Fibroblast of lung (primary cell): ENCODE results near the gene PNPLA7. TPM values are rescaled to one million over a fixed set of nuclear protein-coding genes. Genes with fewer than 3 reads are reported as not detected.
"Not testable (repeated sequence)": the region's sequence is repeated elsewhere in the genome, so short reads cannot be mapped to it uniquely, and the experiment has no call there.

Source experiments
- DNase-seq, 2 donors: peaks; one replicate each; pipeline versions ENCODE4 v3.0.0 to v3.0.0-alpha.2; 2010; ENCODE audit warnings: low read depth in 2 of 2
- H2AFZ ChIP-seq: 2 replicates; pipeline ENCODE4 v1.5.1; 2012; ENCODE audit warnings: low read length, control low read depth, inconsistent platforms
- H3K27ac ChIP-seq: 2 replicates; pipeline ENCODE4 v1.5.1; 2011; ENCODE audit warnings: low read length, control low read depth; ENCODE audit not compliant: insufficient read depth
- H3K27me3 ChIP-seq: 2 replicates; pipeline ENCODE4 v1.5.1; 2011; ENCODE audit warnings: mild to moderate bottlenecking, low read length; ENCODE audit not compliant: control insufficient read depth, insufficient read depth
- H3K36me3 ChIP-seq: 2 replicates; pipeline ENCODE4 v1.5.1; 2011; ENCODE audit warnings: low read length; ENCODE audit not compliant: control insufficient read depth, insufficient read depth
- H3K4me1 ChIP-seq: 2 replicates; pipeline ENCODE4 v1.5.1; 2011; ENCODE audit warnings: low read length; ENCODE audit not compliant: control insufficient read depth, insufficient read depth; ENCODE audit errors: extremely low read depth
- H3K4me2 ChIP-seq: 2 replicates; pipeline ENCODE4 v1.5.1; 2011; ENCODE audit warnings: low read length, control low read depth; ENCODE audit not compliant: insufficient read depth; ENCODE audit errors: extremely low read depth
- H3K4me3 ChIP-seq, 4 experiments: fragments of 200-600 bp in 1 of 4; sonication (generic) in 1 of 4; replicated peaks in 1 of 4; 2 replicates each; pipeline ENCODE4 v1.5.1; 2011 to 2016; ENCODE audit warnings: low read length in 4 of 4, low read depth in 3 of 4, mild to moderate bottlenecking in 3 of 4, control low read depth in 2 of 4, inconsistent platforms in 1 of 4, mixed read lengths in 1 of 4; ENCODE audit not compliant: insufficient read depth in 1 of 4; ENCODE audit errors: control extremely low read depth in 1 of 4
- H3K79me2 ChIP-seq: 2 replicates; pipeline ENCODE4 v1.5.1; 2012; ENCODE audit warnings: mild to moderate bottlenecking, low read length, inconsistent platforms; ENCODE audit not compliant: control insufficient read depth, insufficient read depth
- H3K9ac ChIP-seq: 2 replicates; pipeline ENCODE4 v1.5.1; 2011; ENCODE audit warnings: mild to moderate bottlenecking, low read length, control low read depth; ENCODE audit not compliant: insufficient read depth
- H3K9me3 ChIP-seq: 2 replicates; pipeline ENCODE4 v1.5.1; 2012; ENCODE audit warnings: low read depth, low read length; ENCODE audit not compliant: control insufficient read depth, insufficient read depth
- H4K20me1 ChIP-seq: 2 replicates; pipeline ENCODE4 v1.5.1; 2011; ENCODE audit warnings: low read length; ENCODE audit not compliant: control insufficient read depth, insufficient read depth; ENCODE audit errors: extremely low read depth
- EZH2 ChIP-seq: IDR thresholded peaks from 2 replicates; pipeline ENCODE4 v1.5.1; 2012; ENCODE audit warnings: low read length, control low read depth, mild to moderate bottlenecking; ENCODE audit errors: missing control alignments
- polyA plus RNA-seq, 2 donors: library from polyadenylated mRNA; depleted of rRNA in 1 of 2; stranded (reverse) in 1 of 2; unstranded in 1 of 2; fragments of >200 nt; gene quantifications; 2 replicates each; pipeline ENCODE4 v1.2.1, GENCODE V29; 2011 to 2012; ENCODE audit warnings: missing spikeins in 1 of 2
- total RNA-seq: library from RNA; depleted of rRNA; stranded (reverse); fragments of >200 nt; gene quantifications from 2 replicates; pipeline ENCODE4 v1.2.1, GENCODE V29; 2014
- TF ChIP-seq, protein P1 (sequence below), 2 donors: IDR thresholded peaks in 1 of 2; conservative IDR thresholded peaks in 1 of 2; 1 replicate in 1 of 2; 2 replicates in 1 of 2; pipeline ENCODE4 v1.5.1; 2011 to 2012; ENCODE audit warnings: low read length in 2 of 2, control low read depth in 1 of 2, inconsistent platforms in 1 of 2, low read depth in 1 of 2, mild to moderate bottlenecking in 1 of 2

Gene PNPLA7
- total and polyA plus RNA-seq, 2 donors (not counting 1 experiment from before 2014, with no cell fraction given): 0.23 to 3.0 TPM

DNA sequence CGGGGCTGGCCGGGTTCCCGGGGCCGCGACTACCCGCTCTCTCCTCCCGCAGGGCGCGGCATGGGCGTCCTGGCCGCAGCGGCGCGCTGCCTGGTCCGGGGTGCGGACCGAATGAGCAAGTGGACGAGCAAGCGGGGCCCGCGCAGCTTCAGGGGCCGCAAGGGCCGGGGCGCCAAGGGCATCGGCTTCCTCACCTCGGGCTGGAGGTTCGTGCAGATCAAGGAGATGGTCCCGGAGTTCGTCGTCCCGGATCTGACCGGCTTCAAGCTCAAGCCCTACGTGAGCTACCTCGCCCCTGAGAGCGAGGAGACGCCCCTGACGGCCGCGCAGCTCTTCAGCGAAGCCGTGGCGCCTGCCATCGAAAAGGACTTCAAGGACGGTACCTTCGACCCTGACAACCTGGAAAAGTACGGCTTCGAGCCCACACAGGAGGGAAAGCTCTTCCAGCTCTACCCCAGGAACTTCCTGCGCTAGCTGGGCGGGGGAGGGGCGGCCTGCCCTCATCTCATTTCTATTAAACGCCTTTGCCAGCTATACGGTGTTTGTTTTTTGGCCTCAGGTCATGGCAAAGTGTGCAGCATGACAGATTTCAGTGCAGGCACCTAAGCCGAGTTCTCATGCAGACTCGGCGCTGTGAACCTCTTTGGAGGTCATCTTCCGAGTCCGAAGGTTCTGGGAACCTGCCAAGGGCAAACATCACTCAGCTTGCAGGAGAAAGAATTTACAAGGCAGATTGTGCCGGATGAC lies 2.0 kb upstream of the PNPLA7 start:
- Histone ChIP-seq H3K4me2 (peak overlapping the region; percentile 61), H3K9me3 (no peaks in the 10 kb centered on the region), H2AFZ (no peak overlapping the region), H3K27ac (peak overlapping the region; percentile 27), H3K4me3 (peak overlapping the region; percentile 50 to 83 (median 78)), H4K20me1 (no peaks in the 10 kb centered on the region), H3K79me2 (peaks cover 4% of the 10 kb centered on the region), H3K36me3 (peaks cover 11% of the 10 kb centered on the region), H3K9ac (peak overlapping the region; percentile 67), H3K27me3 (no peaks in the 10 kb centered on the region), H3K4me1 (peaks cover 6% of the 10 kb centered on the region)
- no peak for TF ChIP-seq EZH2
- TF ChIP-seq, protein P1, sequence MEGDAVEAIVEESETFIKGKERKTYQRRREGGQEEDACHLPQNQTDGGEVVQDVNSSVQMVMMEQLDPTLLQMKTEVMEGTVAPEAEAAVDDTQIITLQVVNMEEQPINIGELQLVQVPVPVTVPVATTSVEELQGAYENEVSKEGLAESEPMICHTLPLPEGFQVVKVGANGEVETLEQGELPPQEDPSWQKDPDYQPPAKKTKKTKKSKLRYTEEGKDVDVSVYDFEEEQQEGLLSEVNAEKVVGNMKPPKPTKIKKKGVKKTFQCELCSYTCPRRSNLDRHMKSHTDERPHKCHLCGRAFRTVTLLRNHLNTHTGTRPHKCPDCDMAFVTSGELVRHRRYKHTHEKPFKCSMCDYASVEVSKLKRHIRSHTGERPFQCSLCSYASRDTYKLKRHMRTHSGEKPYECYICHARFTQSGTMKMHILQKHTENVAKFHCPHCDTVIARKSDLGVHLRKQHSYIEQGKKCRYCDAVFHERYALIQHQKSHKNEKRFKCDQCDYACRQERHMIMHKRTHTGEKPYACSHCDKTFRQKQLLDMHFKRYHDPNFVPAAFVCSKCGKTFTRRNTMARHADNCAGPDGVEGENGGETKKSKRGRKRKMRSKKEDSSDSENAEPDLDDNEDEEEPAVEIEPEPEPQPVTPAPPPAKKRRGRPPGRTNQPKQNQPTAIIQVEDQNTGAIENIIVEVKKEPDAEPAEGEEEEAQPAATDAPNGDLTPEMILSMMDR (conservative IDR thresholded peaks at IDR 0.05 in 1 of 2, IDR thresholded peaks at IDR 0.05 in 1 of 2; ENCODE audit: low read depth in 1 of 2, low read length in 2 of 2): no peak
- DNase-seq: peak in 1 of 2 donors; percentile 3

DNA sequence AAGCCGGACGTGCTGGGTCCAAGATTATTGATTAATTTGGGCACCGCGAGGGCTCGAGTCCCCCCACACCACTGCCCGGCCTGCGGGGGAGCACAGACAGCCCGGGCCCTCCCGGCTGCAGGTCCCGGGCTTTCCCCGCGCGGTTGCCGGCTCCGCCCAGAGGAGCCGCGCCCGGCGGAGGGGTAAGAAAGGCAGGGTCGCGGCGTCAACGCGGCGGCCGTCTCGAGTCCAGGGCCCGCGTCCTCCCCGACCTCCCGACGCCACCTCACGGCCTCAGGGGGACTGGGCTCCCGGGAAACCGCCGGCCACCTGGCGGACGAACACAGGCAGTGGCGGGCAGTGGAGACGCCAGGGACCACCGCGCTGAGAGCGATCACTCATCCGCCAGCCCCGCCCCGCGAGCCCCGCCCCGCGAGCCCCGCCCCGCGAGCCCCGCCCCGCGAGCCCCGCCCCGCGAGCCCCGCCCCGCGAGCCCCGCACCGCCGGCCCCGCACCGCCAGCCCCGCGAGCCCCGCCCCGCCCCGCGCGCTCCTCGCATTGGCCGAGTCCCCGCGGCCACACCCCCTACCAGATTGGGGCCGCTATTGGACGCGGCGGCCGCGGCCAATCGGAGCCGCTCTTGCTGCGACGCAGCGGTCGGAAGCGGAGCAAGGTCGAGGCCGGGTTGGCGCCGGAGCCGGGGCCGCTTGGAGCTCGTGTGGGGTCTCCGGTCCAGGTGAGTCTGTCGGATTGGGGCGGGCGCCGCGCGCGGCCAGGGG lies 1.2 kb upstream of the PNPLA7 start, which contains the start of gene MRPL41:
TSS of gene MRPL41 (plus strand) at position 616 of the 758 bp plus-strand sequence. CDS start 203 bp downstream, outside the sequence.
- peak within 1 kb of the TSS; percentile 67 for H3K9ac ChIP-seq
- no peaks in the 10 kb centered on the region for H3K27me3 ChIP-seq
- no peaks in the 10 kb centered on the region for H4K20me1 ChIP-seq
- peak within 1 kb of the TSS; percentile 61 for H3K4me2 ChIP-seq
- H3K27ac ChIP-seq: peak within 1 kb of the TSS; percentile 50
- peak within 1 kb of the TSS; percentile 19 for H2AFZ ChIP-seq
- peak within 1 kb of the TSS; percentile 65 to 83 (median 78) for H3K4me3 ChIP-seq
- peaks cover 4% of the 10 kb centered on the region for H3K79me2 ChIP-seq
- no peaks in the 10 kb centered on the region for H3K9me3 ChIP-seq
- TF ChIP-seq, protein P1 (conservative IDR thresholded peaks at IDR 0.05 in 1 of 2, IDR thresholded peaks at IDR 0.05 in 1 of 2; ENCODE audit: low read depth in 1 of 2, low read length in 2 of 2): peak; percentile 26 to 42
- TF ChIP-seq EZH2: no peak
- peak; percentile 76 to 81 for DNase-seq
- peaks cover 6% of the 10 kb centered on the region for H3K4me1 ChIP-seq
- peaks cover 10% of the 10 kb centered on the region for H3K36me3 ChIP-seq

DNA sequence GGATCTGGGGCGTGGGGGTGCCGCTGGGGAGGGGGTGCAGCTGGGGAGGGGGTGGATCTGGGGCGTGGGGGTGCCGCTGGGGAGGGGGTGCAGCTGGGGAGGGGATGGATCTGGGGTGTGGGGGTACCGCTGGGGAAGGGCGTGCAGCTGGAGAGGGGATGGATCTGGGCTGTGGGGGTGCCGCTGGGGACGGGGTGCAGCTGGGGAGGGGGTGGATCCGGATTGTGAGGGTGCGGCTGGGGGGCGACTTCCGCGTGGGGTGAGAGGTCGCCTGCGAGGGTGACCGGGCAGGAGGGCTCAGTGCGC lies 709 bp upstream of the PNPLA7 start:
- not testable (repeated sequence) for H3K27me3 ChIP-seq, H3K79me2 ChIP-seq, H3K9me3 ChIP-seq, H3K36me3 ChIP-seq, DNase-seq, H3K4me1 ChIP-seq, H4K20me1 ChIP-seq
- Histone ChIP-seq H3K4me3 (peak overlapping the region; percentile 45 to 66 (median 62)), H3K27ac (peak overlapping the region; percentile 50), H2AFZ (peak overlapping the region; percentile 19), H3K9ac (peak overlapping the region; percentile 53), H3K4me2 (peak overlapping the region; percentile 54)
